NCI-H226 (cell line): ENCODE measurements around the gene TCF15.

ENCODE experiments used
- DNase-seq: peaks from one replicate; pipeline ENCODE4 v3.0.0-alpha.2; 2015

TCF15 gene

GRCh38 chr20:641516-641875, 31.4 kb upstream of the TCF15 start:
- no peak for DNase-seq

GRCh38 chr20:640674-641515, 30.8 kb upstream of the TCF15 start:
- DNase-seq = no peak

- DNase-seq = no peak
These were observed 28.5 kb upstream of the TCF15 start for GRCh38 chr20:638579-638978.

GRCh38 chr20:637559-637958, 27.4 kb upstream of the TCF15 start:
- DNase-seq = no peak

GRCh38 chr20:635893-636338, 25.8 kb upstream of the TCF15 start:
- DNase-seq = no peak

GRCh38 chr20:635028-635892, 25.2 kb upstream of the TCF15 start:
- DNase-seq = no peak

GRCh38 chr20:634148-634925, 24.2 kb upstream of the TCF15 start:
- no peak for DNase-seq

GRCh38 chr20:631101-631500, 21.0 kb upstream of the TCF15 start:
- DNase-seq = no peak

- no peak for DNase-seq
These were observed 16.5 kb upstream of the TCF15 start for GRCh38 chr20:626579-626978.

- no peak for DNase-seq
These were observed 15.3 kb upstream of the TCF15 start for GRCh38 chr20:625360-625932.

- DNase-seq = no peak
These were observed 13.6 kb upstream of the TCF15 start for GRCh38 chr20:623704-624103.

- no peak for DNase-seq
These were observed 12.9 kb upstream of the TCF15 start for GRCh38 chr20:623021-623420.

- DNase-seq = no peak
These were observed 12.1 kb upstream of the TCF15 start for GRCh38 chr20:622161-622560.

GRCh38 chr20:621125-621756, 11.1 kb upstream of the TCF15 start:
- DNase-seq = no peak

- no peak for DNase-seq
These were observed 10.1 kb upstream of the TCF15 start for GRCh38 chr20:620246-620645.

- no peak for DNase-seq
These were observed 8.9 kb upstream of the TCF15 start for GRCh38 chr20:618980-619379.

GRCh38 chr20:617934-618690, 8.0 kb upstream of the TCF15 start:
- DNase-seq = no peak

- no peak for DNase-seq
These were observed 5.4 kb upstream of the TCF15 start for GRCh38 chr20:615514-615913.

- no peak for DNase-seq
These were observed 1.7 kb upstream of the TCF15 start for GRCh38 chr20:611843-612185.

GRCh38 chr20:611047-611842, 1.1 kb upstream of the TCF15 start:
- DNase-seq = no peak
